ENCODE results near the gene PTPRE. TPM values are rescaled to one million over a fixed set of nuclear protein-coding genes. Genes with fewer than 3 reads are reported as not detected.

The PTPRE gene
- total RNA-seq, 1 experiment from 2014 or later: 12.3 TPM

DNA sequence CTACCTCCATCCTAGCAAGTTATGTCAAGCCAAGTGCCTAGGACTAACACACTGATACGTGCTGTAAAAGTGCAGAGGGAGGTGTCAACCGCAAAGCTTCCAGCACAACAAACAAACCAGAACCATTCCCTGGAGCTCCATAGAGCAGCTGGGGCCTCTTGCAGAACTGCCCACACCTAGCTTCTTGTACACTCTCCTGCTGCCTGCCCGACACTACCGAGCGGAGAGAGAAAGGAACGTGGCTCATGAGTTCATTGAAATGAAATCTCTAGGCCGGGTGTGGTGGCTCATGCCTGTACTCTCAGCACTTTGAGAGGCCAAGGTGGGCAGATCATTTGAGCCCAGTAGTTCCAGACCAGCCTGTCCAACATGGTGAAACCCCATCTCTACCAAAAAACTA is 145.8 kb downstream of the PTPRE start:
- ATAC-seq: no peak
- Histone ChIP-seq H3K9me3 (ENCODE audit: control insufficient read depth in 1 of 2, insufficient read depth in 1 of 2, low read depth in 1 of 2, low read length in 2 of 2) (no peaks in the 10 kb centered on the region), H3K4me3 (replicated peaks in 1 of 2; ENCODE audit: low read depth in 1 of 2, low read length in 2 of 2) (no peak overlapping the region), H3K4me1 (ENCODE audit: control insufficient read depth in 1 of 2, insufficient read depth in 2 of 2, low read length in 2 of 2) (peaks cover 2 to 8% of the 10 kb centered on the region in 2 experiments; a peak in 3 of 4 replicates), H3K9me2 (ENCODE audit: insufficient read depth) (no peaks in the 10 kb centered on the region), H4K20me1 (ENCODE audit: insufficient read depth) (no peaks in the 10 kb centered on the region), H3K79me2 (ENCODE audit: insufficient read depth, low read length) (no peaks in the 10 kb centered on the region), H3K36me3 (ENCODE audit: control insufficient read depth in 1 of 2, insufficient read depth in 2 of 2, low read length in 2 of 2) (no peaks in the 10 kb centered on the region), H3K4me2 (ENCODE audit: low read length) (no peak overlapping the region), H2AFZ (ENCODE audit: low read depth, low read length, poor library complexity, severe bottlenecking) (no peak overlapping the region), H3K27me3 (ENCODE audit: insufficient read depth, low read length) (no peaks in the 10 kb centered on the region), H3K9ac (ENCODE audit: low read length) (no peak overlapping the region), H3K27ac (ENCODE audit: low read depth, low read length) (no peak overlapping the region)
- intact Hi-C loops (cut with micrococcal nuclease): no loop called here
- TF ChIP-seq POLR2AphosphoS5 (IDR thresholded peaks at IDR 0.05; ENCODE audit: low read depth, low read length): no peak
- TF ChIP-seq, protein P1, sequence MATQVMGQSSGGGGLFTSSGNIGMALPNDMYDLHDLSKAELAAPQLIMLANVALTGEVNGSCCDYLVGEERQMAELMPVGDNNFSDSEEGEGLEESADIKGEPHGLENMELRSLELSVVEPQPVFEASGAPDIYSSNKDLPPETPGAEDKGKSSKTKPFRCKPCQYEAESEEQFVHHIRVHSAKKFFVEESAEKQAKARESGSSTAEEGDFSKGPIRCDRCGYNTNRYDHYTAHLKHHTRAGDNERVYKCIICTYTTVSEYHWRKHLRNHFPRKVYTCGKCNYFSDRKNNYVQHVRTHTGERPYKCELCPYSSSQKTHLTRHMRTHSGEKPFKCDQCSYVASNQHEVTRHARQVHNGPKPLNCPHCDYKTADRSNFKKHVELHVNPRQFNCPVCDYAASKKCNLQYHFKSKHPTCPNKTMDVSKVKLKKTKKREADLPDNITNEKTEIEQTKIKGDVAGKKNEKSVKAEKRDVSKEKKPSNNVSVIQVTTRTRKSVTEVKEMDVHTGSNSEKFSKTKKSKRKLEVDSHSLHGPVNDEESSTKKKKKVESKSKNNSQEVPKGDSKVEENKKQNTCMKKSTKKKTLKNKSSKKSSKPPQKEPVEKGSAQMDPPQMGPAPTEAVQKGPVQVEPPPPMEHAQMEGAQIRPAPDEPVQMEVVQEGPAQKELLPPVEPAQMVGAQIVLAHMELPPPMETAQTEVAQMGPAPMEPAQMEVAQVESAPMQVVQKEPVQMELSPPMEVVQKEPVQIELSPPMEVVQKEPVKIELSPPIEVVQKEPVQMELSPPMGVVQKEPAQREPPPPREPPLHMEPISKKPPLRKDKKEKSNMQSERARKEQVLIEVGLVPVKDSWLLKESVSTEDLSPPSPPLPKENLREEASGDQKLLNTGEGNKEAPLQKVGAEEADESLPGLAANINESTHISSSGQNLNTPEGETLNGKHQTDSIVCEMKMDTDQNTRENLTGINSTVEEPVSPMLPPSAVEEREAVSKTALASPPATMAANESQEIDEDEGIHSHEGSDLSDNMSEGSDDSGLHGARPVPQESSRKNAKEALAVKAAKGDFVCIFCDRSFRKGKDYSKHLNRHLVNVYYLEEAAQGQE (IDR thresholded peaks at IDR 0.05; ENCODE audit: low read depth): no peak
- no peak for TF ChIP-seq JUND (IDR thresholded peaks at IDR 0.05)
- no peak for TF ChIP-seq ELF1 (IDR thresholded peaks at IDR 0.05; ENCODE audit: borderline replicate concordance, low read depth)
- no peak for TF ChIP-seq CEBPB (IDR thresholded peaks at IDR 0.05; ENCODE audit: low read depth)
- TF ChIP-seq, protein P2, sequence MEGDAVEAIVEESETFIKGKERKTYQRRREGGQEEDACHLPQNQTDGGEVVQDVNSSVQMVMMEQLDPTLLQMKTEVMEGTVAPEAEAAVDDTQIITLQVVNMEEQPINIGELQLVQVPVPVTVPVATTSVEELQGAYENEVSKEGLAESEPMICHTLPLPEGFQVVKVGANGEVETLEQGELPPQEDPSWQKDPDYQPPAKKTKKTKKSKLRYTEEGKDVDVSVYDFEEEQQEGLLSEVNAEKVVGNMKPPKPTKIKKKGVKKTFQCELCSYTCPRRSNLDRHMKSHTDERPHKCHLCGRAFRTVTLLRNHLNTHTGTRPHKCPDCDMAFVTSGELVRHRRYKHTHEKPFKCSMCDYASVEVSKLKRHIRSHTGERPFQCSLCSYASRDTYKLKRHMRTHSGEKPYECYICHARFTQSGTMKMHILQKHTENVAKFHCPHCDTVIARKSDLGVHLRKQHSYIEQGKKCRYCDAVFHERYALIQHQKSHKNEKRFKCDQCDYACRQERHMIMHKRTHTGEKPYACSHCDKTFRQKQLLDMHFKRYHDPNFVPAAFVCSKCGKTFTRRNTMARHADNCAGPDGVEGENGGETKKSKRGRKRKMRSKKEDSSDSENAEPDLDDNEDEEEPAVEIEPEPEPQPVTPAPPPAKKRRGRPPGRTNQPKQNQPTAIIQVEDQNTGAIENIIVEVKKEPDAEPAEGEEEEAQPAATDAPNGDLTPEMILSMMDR (IDR thresholded peaks at IDR 0.05 in 2 of 3, conservative IDR thresholded peaks at IDR 0.05 in 1 of 3; ENCODE audit: borderline replicate concordance in 1 of 3, insufficient read depth in 1 of 3, low read depth in 2 of 3, low read length in 2 of 3): no peak
- TF ChIP-seq, protein P3, sequence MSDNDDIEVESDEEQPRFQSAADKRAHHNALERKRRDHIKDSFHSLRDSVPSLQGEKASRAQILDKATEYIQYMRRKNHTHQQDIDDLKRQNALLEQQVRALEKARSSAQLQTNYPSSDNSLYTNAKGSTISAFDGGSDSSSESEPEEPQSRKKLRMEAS (IDR thresholded peaks at IDR 0.05): no peak
- no peak for TF ChIP-seq YY1 (IDR thresholded peaks at IDR 0.05; ENCODE audit: extremely low read depth, insufficient replicate concordance, low read depth, low read length)
- TF ChIP-seq EZH2 (IDR thresholded peaks at IDR 0.05): no peak
- TF ChIP-seq ZFX (IDR thresholded peaks at IDR 0.05): no peak
- no peak for TF ChIP-seq SP1 (IDR thresholded peaks at IDR 0.05; ENCODE audit: low read depth)
- no peak for TF ChIP-seq SIN3A (IDR thresholded peaks at IDR 0.05; ENCODE audit: low read depth)
- DNase-seq (ENCODE audit: low read depth, low spot score): no peak
- RAD21 ChIA-PET (ENCODE audit: low non-redundant PET in 1 of 2, low total read pairs in 2 of 2, uncharacterized antibody in 2 of 2, unreplicated experiment in 2 of 2): no interaction called here
- POLR2A ChIA-PET: no interaction called here
- CTCF ChIA-PET: no interaction called here
- no TSS peak for BruUV-seq (replicated peaks)

Data from HCT116 (cell line).